NCI-H2196 treated with DMSO at 0.1 percent for 48 hours (cell line): ENCODE data around the gene PHF12.
A peak's percentile ranks its signal among the peaks of the same experiment; 100 is the strongest.
"Not testable (repeated sequence)": the region's sequence is repeated elsewhere in the genome, so short reads cannot be mapped to it uniquely, and the experiment has no call there.

Experiments used
- DNase-seq: peaks from one replicate; lab custom pipeline; 2025; ENCODE audit not compliant: unreplicated experiment; lab: John Stamatoyannopoulos, UW

PHF12 gene

GRCh38 chr17:28885951-28886350 lies 65.4 kb downstream of the PHF12 start:
- no peak for DNase-seq

GRCh38 chr17:28885363-28885762 lies 66.0 kb downstream of the PHF12 start:
- no peak for DNase-seq

GRCh38 chr17:28883967-28884702 lies 67.2 kb downstream of the PHF12 start:
- DNase-seq: no peak

DNA sequence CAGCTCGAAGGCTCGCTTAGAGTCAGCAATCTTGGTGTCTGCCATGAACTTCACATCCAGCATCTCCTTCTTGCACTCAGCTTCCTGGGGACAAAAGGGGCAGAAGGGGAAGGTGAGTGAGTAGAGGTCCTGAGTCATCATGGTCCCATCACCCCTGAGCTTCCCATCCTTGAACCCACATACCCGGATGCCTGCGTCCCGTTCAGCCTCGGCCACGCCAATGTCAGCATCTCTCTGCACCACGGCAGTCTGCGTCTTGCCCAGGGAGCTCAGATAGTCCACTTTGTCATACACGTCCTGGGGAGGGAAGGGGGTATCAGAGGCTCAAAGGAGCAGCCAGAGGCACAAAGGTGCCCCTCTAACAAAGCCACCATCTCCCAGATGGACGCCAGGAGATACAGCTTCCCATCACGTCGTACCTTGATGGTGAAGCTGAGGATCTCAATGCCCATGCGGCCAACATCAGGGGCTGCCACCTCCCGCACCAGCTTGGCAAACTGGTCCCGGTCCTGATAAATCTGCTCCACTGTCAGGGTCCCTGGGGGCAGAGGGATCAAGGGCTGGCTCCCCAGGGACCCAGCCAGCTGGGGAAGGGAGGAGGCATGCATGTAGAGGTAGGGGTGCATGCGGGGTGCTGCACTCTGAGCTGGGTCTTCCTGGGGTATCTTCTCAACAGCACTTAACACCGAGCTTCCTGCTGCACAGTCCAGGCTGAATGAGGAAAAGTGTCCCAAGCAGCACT lies 69.0 kb downstream of the PHF12 start:
- no peak for DNase-seq

DNA sequence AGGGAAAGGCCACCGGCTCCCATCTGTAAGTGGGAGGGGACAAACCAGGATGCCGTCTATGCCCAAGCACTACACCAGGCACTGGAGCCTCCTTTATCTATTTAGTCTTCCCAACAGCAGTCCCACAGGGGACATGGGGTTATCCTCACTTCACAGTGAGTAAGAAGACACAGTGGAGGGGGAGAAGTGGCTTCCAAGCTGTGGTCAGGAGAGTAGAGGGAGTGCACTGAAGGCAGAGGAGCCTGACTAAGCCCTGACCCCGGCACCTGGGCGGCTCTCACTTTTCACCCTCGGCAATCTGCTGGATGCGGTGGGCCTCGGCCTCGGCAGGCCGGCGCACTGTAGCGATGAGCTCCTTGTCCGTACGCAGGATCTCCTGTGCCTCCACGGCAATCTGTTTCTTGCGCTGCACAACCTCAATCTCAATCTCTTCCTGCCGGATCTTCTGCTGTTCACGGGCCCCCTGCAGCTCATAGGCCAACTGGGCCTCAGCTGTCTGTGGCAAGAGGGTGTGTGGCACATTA lies 69.7 kb downstream of the PHF12 start:
- no peak for DNase-seq

DNA sequence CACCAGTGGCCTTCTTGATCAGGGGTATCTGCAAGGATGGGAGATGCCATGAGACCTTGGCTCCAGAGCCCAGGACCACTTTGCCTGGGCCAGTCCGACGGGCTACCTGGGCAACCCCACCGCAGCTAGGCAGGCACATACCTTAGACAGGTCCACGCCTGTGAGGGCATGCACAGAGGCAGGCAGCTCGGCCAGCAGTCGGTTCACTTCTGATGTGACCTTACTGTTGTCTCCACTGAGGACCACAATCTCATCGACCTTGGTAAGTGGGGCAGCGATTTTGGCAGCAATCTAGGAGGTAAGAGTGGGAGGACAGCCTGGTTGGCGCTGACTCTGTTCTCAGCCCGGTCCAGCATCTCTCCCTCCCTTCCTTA lies 70.8 kb downstream of the PHF12 start:
- no peak for DNase-seq

- DNase-seq: no peak
These were observed 71.3 kb downstream of the PHF12 start for GRCh38 chr17:28879886-28880571.

GRCh38 chr17:28878981-28879380 lies 72.3 kb downstream of the PHF12 start:
- DNase-seq: peak; percentile 8

GRCh38 chr17:28878158-28878910 lies 73.0 kb downstream of the PHF12 start:
- DNase-seq: no peak

- not testable (repeated sequence) for DNase-seq
These were observed 74.1 kb downstream of the PHF12 start for GRCh38 chr17:28877150-28877711.

DNA sequence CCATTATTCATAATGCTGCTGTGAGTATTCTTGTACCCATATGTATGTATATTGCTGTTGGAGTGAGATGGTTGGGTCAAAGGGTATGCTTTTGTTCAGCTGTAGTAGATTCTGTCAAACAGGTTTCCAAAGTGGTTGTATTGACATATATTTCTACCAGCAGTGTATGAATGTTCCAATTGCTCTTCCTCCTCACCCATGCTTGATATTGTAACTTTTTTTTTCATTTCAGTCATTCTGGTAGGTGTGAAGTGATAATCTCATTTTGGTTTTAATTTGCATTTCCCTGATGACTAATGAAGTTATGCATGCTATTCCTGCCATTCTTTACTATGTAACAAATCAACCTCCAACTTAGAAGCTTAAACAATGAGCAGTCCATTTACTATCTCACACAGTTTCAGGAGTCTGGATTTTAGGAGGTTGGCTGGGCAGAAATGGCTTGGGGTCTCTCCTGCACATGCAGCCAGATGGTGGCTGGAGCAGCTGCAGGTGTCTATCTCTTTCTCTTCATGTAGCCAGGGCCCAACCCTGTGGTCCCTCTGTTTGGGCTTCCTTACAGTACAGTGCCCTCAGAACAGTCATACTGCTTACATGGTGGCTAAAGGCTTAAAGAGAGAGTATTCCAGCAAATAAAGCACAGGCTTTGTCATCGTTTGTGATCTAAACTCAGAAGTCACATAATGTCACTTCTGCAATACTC lies 75.3 kb downstream of the PHF12 start:
- DNase-seq: no peak

GRCh38 chr17:28874750-28875149 lies 76.6 kb downstream of the PHF12 start:
- no peak for DNase-seq

- DNase-seq: no peak
These were observed 77.5 kb downstream of the PHF12 start for GRCh38 chr17:28873839-28874238.

- DNase-seq: no peak
These were observed 80.2 kb downstream of the PHF12 start for GRCh38 chr17:28871056-28871579.

- DNase-seq: no peak
These were observed 84.0 kb downstream of the PHF12 start for GRCh38 chr17:28867276-28867675.

DNA sequence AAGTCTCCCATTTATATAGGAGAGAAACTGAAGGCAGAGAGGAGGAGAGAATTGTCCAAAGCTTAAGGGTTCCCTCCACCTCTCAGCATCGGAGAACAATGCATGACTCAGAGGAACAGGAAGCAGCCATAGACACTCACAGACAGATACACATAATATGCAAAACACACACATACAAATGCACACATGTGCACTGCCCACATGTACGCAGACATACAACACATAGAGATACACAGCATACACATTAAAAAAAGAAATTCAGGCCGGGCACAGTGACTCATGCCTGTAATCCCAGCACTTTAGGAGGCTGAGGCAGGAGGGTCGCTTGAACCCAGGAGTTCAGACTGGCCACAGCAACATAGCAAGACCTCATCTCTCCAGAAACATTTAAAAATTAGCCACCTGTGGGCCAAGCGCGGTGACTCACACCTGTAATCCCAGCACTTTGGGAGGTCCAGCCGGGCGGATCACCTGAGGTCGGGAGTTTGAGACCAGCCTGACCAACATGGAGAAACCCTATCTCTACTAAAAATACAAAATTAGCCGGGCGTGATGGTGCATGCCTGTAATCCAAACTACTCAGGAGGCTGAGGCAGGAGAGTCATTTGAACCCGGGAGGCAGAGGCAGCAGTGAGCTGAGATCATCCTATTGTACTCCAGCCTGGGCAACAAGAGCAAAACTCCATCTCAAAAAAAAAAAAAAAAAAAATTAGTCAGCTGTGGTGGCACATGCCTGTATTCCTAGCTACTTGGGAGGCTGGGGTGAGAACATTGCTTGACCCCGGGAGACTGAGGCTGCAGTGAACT lies 85.2 kb downstream of the PHF12 start:
- no peak for DNase-seq

- no peak for DNase-seq
These were observed 86.1 kb downstream of the PHF12 start for GRCh38 chr17:28864991-28865849.

DNA sequence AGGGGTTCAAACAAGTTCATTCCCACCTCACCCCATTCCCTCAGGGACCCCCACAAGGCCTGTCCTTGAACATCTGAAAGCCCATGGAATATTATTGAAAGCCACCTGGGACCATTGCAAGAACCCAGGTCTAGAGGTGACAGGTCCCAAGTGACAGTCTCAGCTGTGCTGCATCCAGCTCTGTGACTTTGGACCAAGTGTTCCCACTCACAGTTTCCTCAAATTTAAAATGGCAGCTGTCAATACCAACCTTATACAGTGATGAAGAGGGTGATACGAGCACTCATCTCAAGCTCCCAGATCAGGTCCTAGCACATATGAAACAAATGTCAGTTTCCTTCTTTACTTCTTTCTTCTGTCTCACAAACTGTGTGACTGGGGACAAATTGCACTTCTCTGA lies 87.4 kb downstream of the PHF12 start:
- DNase-seq: no peak
